PC-3 (cell line): ENCODE measurements around the gene ATOH8.

ENCODE experiments used
- EZH2 ChIP-seq: fragments of 300-600 bp; sonication (generic); IDR thresholded peaks from one replicate; pipeline ENCODE4 v1.6.1; 2017; ENCODE audit warnings: antibody characterized with exemption, mild to moderate bottlenecking, low read length; ENCODE audit not compliant: unreplicated experiment
- TF ChIP-seq, protein P1 (sequence below): fragments of 300-600 bp; sonication (generic); conservative IDR thresholded peaks from 2 replicates; pipeline ENCODE4 v1.5.1; 2017; ENCODE audit warnings: antibody characterized with exemption, low read depth, mild to moderate bottlenecking, low read length

DNA sequence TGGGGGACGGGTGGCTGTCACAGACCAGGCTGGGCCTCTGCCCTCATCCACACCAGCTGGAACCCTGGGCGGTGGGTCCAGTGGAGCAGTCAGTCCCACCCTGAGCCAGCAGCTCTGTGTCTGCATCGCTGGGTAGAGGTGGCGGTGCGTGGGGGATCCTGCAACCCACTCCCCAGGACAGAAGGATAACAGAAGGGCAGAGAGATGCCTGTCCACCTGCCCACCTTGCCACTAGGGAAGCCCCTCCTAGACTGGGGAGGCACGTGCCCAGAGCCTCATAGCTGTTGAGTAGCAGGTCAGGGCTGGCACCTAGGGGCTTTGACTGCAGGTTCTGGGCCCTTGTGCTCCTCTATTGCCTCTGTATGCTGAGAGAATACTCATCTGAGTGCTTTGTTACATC is 2.4 kb downstream of the ATOH8 start:
- no peak for TF ChIP-seq EZH2
- TF ChIP-seq, protein P1, sequence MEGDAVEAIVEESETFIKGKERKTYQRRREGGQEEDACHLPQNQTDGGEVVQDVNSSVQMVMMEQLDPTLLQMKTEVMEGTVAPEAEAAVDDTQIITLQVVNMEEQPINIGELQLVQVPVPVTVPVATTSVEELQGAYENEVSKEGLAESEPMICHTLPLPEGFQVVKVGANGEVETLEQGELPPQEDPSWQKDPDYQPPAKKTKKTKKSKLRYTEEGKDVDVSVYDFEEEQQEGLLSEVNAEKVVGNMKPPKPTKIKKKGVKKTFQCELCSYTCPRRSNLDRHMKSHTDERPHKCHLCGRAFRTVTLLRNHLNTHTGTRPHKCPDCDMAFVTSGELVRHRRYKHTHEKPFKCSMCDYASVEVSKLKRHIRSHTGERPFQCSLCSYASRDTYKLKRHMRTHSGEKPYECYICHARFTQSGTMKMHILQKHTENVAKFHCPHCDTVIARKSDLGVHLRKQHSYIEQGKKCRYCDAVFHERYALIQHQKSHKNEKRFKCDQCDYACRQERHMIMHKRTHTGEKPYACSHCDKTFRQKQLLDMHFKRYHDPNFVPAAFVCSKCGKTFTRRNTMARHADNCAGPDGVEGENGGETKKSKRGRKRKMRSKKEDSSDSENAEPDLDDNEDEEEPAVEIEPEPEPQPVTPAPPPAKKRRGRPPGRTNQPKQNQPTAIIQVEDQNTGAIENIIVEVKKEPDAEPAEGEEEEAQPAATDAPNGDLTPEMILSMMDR, result no peak
